Measurements from ENCODE around the gene RTKN. TPM values are rescaled to one million over a fixed set of nuclear protein-coding genes. Genes with fewer than 3 reads are reported as not detected.

RTKN gene
- total and polyA plus RNA-seq, 9 of the 15 experiments (the other 6 are each of a cell fraction or from before 2014, with no cell fraction given), result 0.14 to 6.9 (median 3.6) TPM

- TF ChIP-seq AFF1 (IDR thresholded peaks at IDR 0.05; ENCODE audit: low read depth in 1 of 2, partially characterized antibody in 2 of 2) (no peak), ZNF444 (CRISPR knock-in tag; IDR thresholded peaks at IDR 0.05) (no peak), UBTF (IDR thresholded peaks at IDR 0.05; ENCODE audit: borderline replicate concordance in 1 of 2, low read depth in 2 of 2, low read length in 2 of 2) (peak; percentile 25 to 80; a peak in 2 of 4 replicates), HMBOX1 (IDR thresholded peaks at IDR 0.05) (no peak; the same call in 1 of the 2 replicates), IRF2 (CRISPR knock-in tag; IDR thresholded peaks at IDR 0.05) (no peak)
- TF ChIP-seq, protein P1, sequence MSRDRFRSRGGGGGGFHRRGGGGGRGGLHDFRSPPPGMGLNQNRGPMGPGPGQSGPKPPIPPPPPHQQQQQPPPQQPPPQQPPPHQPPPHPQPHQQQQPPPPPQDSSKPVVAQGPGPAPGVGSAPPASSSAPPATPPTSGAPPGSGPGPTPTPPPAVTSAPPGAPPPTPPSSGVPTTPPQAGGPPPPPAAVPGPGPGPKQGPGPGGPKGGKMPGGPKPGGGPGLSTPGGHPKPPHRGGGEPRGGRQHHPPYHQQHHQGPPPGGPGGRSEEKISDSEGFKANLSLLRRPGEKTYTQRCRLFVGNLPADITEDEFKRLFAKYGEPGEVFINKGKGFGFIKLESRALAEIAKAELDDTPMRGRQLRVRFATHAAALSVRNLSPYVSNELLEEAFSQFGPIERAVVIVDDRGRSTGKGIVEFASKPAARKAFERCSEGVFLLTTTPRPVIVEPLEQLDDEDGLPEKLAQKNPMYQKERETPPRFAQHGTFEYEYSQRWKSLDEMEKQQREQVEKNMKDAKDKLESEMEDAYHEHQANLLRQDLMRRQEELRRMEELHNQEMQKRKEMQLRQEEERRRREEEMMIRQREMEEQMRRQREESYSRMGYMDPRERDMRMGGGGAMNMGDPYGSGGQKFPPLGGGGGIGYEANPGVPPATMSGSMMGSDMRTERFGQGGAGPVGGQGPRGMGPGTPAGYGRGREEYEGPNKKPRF (IDR thresholded peaks at IDR 0.05; ENCODE audit: low read depth, low read length), result no peak
- TF ChIP-seq, protein P2, sequence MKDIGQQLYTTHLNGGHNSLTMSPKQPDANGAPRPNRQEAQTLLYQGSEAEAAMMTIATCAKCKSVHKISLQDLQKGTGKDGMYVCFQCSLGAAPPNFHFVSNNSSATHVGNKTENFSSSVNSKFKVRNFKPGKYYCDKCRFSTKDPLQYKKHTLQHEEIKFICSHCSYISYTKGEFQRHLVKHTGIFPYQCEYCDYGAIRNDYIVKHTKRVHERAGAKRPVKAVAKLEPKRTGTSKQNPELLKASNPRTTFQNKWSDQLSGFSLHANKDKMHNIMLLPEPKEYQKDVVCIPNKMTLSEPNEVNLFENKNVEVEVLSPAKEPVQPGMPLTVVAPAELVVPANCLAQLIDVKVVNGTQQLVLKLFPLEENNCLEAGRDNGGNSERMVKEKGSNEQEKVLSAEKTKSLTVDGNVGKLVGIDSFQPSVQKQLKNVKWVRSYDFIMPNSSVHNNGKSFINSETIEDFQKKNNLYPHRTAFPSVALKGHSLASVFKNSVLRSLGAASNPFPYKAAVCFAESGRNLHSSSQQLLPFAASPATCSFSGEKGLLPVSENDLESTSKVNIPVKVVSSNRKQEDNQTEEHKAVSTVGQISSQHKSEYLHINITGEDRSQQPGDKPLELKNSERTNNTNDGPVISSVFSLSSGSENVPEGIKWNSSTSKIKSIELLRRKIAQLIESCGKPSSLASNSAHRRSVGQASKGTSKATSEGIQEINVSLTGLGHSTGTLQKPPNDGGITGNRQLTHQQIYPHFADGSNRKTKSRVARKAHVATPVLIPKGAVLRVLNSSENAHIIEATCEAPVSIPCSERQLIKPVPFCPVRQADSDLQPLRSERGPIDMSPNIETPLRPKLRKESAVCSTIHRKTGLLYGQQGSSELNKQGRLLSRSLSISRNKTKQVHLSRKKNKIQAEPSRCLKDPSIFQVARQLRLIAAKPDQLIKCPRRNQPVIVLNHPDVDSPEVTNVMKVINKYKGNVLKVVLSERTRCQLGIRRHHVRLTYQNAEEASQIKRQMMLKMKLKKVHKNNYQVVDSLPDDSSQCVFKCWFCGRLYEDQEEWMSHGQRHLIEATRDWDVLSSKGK (CRISPR knock-in tag; IDR thresholded peaks at IDR 0.05), result no peak
- TF ChIP-seq, protein P3, sequence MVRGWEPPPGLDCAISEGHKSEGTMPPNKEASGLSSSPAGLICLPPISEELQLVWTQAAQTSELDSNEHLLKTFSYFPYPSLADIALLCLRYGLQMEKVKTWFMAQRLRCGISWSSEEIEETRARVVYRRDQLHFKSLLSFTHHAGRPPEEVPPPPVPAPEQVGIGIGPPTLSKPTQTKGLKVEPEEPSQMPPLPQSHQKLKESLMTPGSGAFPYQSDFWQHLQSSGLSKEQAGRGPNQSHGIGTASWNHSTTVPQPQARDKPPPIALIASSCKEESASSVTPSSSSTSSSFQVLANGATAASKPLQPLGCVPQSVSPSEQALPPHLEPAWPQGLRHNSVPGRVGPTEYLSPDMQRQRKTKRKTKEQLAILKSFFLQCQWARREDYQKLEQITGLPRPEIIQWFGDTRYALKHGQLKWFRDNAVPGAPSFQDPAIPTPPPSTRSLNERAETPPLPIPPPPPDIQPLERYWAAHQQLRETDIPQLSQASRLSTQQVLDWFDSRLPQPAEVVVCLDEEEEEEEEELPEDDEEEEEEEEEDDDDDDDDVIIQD (CRISPR knock-in tag; IDR thresholded peaks at IDR 0.05), result no peak
Observed at GRCh38 chr2:74454654-74455511, 13.1 kb upstream of the RTKN start, which contains the start of gene INO80B (continued).

Measured in K562 (cell line).